ENCODE data around the gene ARF4. TPM values are rescaled to one million over a fixed set of nuclear protein-coding genes. Genes with fewer than 3 reads are reported as not detected.

Gene ARF4
- total RNA-seq: 100 to 1,000 TPM; 112 to 283 (median 169) TPM
- 100 to 1,000 TPM in 2 of 3 donors, 10 to 100 TPM in 1; 67.2 to 443 (median 147) TPM for polyA plus RNA-seq
- long read RNA-seq, donor 1, transcript ARF4-201 (6 exons, 1,660 nt): major isoform, 116 of 116 reads
- long read RNA-seq, donor 1, partial matches to known transcripts: 0 of 116 reads
- long read RNA-seq, donor 1, other reads (novel, unspliced or antisense): 0 of 116 reads
- long read RNA-seq, donor 2, transcript ARF4-201 (6 exons, 1,660 nt): major isoform, 79 of 80 reads
- long read RNA-seq, donor 2, partial matches to known transcripts: 0 of 80 reads
- long read RNA-seq, donor 2, other reads (novel, unspliced or antisense): 0 of 80 reads
- long read RNA-seq, donor 3, transcript ARF4-201 (6 exons, 1,660 nt): major isoform, 98 of 99 reads
- long read RNA-seq, donor 3, partial matches to known transcripts: 0 of 99 reads
- long read RNA-seq, donor 3, other reads (novel, unspliced or antisense): 0 of 99 reads
- long read RNA-seq, donor 4, transcript ARF4-201 (6 exons, 1,660 nt): major isoform, 126 of 137 reads
- long read RNA-seq, donor 4, partial matches to known transcripts: 2 of 137 reads
- long read RNA-seq, donor 4, other reads (novel, unspliced or antisense): 6 of 137 reads
- long read RNA-seq, donor 5, transcript ARF4-201 (6 exons, 1,660 nt): major isoform, 169 of 173 reads
- long read RNA-seq, donor 5, partial matches to known transcripts: 2 of 173 reads
- long read RNA-seq, donor 5, other reads (novel, unspliced or antisense): 1 of 173 reads
- long read RNA-seq, donor 6, transcript ARF4-201 (6 exons, 1,660 nt): major isoform, 76 of 80 reads
- long read RNA-seq, donor 6, partial matches to known transcripts: 0 of 80 reads
- long read RNA-seq, donor 6, other reads (novel, unspliced or antisense): 2 of 80 reads
- long read RNA-seq, donor 7, transcript ARF4-201 (6 exons, 1,660 nt): major isoform, 40 of 40 reads
- long read RNA-seq, donor 7, partial matches to known transcripts: 0 of 40 reads
- long read RNA-seq, donor 7, other reads (novel, unspliced or antisense): 0 of 40 reads
- long read RNA-seq, donor 8, transcript ARF4-201 (6 exons, 1,660 nt): major isoform, 147 of 147 reads
- long read RNA-seq, donor 8, partial matches to known transcripts: 0 of 147 reads
- long read RNA-seq, donor 8, other reads (novel, unspliced or antisense): 0 of 147 reads
- long read RNA-seq, donor 9, transcript ARF4-201 (6 exons, 1,660 nt): major isoform, 85 of 86 reads
- long read RNA-seq, donor 9, partial matches to known transcripts: 0 of 86 reads
- long read RNA-seq, donor 9, other reads (novel, unspliced or antisense): 0 of 86 reads
- long read RNA-seq, donor 10, transcript ARF4-201 (6 exons, 1,660 nt): major isoform, 47 of 59 reads
- long read RNA-seq, donor 10, partial matches to known transcripts: 11 of 59 reads
- long read RNA-seq, donor 10, other reads (novel, unspliced or antisense): 0 of 59 reads

DNA sequence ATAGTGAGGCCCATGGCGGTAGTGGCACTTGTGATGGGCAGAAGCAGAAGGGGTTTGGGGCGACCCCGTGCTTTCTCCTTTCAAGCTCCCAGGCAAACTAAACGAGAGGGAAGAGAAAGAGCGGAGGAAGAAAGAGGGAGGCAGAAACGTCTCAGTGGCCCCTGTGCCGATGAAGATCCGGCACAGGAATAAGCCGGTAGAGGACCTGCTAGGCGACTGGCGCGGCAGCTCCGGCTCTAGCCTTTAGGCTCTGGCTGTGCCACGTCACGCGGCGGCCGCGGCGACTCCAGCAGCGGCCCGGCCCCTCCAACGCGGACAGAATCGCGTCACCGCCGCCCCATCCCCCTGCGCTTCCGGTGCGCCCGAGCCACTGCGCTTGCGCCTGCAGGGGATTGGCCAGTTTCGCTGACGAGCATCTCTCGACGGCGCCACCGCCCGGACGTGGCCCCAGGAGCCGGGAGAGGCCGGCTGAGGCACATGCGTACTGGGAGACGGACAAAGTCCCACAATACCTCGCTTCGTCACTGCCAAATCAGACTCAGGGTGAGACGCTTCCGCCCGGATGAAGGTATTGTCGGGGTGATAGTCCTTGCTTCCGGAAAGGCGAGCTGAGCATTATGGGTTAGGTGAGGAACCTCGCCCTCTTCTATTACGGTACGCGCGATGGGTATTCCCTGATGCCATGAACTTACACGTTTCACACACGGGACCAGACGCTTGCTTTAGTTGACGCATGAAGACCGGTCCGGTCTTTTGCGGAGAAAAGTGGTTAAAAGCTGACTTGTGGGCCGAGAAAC, at the start of gene ARF4:
Gene ARF4, minus strand, starts transcription at position 218 of the 797 bp plus-strand sequence. Its CDS starts 204 bp downstream, at position 14.
- intact Hi-C loops (cut with DNase I): loop anchor here in 1 of 2 donors (5.0 kb wide), 1 partner anchor 40 kb away; the partner anchor contains the start of gene PDE12
- Histone ChIP-seq H3K27me3 (no peaks in the 10 kb centered on the region), H3K4me3 (peak within 1 kb of the TSS; percentile 48 to 96 (median 72)), H3K9me3 (replicated peaks in 1 of 3) (no peaks in the 10 kb centered on the region), H3K4me1 (replicated peaks in 1 of 2) (peaks cover 44 to 51% of the 10 kb centered on the region in 2 donors), H3K36me3 (replicated peaks in 1 of 2) (no peaks in the 10 kb centered on the region), H3K27ac (peak within 1 kb of the TSS; percentile 96 to 100 (median 98))
- WGBS, 4 donors: 0 to 1% (median 0%) methylated on average over 17 to 67 of the region's 67 CpGs
- peak; percentile 99 to 100 (median 99) for DNase-seq
- TF ChIP-seq, protein P1, sequence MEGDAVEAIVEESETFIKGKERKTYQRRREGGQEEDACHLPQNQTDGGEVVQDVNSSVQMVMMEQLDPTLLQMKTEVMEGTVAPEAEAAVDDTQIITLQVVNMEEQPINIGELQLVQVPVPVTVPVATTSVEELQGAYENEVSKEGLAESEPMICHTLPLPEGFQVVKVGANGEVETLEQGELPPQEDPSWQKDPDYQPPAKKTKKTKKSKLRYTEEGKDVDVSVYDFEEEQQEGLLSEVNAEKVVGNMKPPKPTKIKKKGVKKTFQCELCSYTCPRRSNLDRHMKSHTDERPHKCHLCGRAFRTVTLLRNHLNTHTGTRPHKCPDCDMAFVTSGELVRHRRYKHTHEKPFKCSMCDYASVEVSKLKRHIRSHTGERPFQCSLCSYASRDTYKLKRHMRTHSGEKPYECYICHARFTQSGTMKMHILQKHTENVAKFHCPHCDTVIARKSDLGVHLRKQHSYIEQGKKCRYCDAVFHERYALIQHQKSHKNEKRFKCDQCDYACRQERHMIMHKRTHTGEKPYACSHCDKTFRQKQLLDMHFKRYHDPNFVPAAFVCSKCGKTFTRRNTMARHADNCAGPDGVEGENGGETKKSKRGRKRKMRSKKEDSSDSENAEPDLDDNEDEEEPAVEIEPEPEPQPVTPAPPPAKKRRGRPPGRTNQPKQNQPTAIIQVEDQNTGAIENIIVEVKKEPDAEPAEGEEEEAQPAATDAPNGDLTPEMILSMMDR (IDR thresholded peaks at IDR 0.05): peak in 1 of 6 experiments; percentile 8
- peak; percentile 99 to 100 for TF ChIP-seq POLR2A (IDR thresholded peaks at IDR 0.05)

DNA sequence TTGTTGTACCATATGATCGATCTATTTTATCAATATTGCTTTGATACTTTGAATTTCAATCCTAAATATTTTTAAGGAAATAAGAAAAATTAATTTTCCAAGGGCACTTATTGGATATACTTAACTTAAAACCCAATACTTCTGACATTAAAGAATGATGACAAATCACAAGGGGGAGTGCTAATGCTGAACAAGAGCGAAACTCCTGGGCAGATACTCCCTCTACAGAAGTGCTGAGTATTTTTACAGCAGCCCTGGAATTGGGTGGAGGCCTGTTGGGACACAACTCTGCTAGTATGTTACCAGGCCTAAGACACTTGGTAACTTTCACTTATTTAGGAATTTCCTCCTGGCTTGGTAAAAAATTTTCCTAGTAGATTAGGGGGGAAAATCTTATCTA, 49.6 kb upstream of the ARF4 start:
- WGBS, 4 donors: 74 to 86% (median 82%) methylated on average over 2 of the region's 2 CpGs
- no peaks in the 10 kb centered on the region for H3K27me3 ChIP-seq
- no peak for TF ChIP-seq POLR2A (IDR thresholded peaks at IDR 0.05)
- TF ChIP-seq, protein P1 (IDR thresholded peaks at IDR 0.05): peak in 2 of 6 experiments; percentile 6 to 12
- no peaks in the 10 kb centered on the region for H3K4me1 ChIP-seq (replicated peaks in 1 of 2)
- DNase-seq: peak in 1 of 7 donors; percentile 8
- H3K36me3 ChIP-seq (replicated peaks in 1 of 2): peaks cover 0 to 36% of the 10 kb centered on the region in 2 donors
- H3K27ac ChIP-seq: no peak overlapping the region
- H3K4me3 ChIP-seq: no peak overlapping the region
- intact Hi-C loops (cut with DNase I): no loop called here
- no peaks in the 10 kb centered on the region for H3K9me3 ChIP-seq (replicated peaks in 1 of 3)

DNA sequence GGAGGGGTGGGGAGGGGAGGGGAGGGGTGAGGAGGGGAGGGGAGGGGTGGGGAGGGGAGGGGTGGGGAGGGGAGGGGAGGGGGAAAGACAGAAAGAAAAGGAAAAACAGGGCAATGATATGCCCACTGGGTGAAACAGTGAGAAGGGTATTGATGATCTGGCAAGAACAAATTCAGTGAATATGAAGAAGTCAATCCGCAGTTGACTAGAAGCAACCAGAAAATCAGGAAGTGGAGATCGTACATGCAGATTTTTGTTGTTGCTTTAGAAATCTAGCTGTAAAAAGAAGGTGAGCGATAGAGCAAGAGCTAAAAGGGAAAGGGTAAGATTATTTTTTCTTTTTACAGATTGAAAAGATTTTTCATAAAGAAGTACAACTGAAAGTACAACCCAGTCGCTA, 47.6 kb upstream of the ARF4 start:
- Histone ChIP-seq H3K27me3 (no peaks in the 10 kb centered on the region), H3K4me3 (no peak overlapping the region), H3K36me3 (replicated peaks in 1 of 2) (peaks cover 0 to 52% of the 10 kb centered on the region in 2 donors), H3K9me3 (replicated peaks in 1 of 3) (no peaks in the 10 kb centered on the region), H3K27ac (no peak overlapping the region), H3K4me1 (replicated peaks in 1 of 2) (no peaks in the 10 kb centered on the region)
- 89 to 95% (median 93%) methylated on average over 4 of the region's 4 CpGs for WGBS, 4 donors
- intact Hi-C loops (cut with DNase I): no loop called here
- TF ChIP-seq POLR2A (IDR thresholded peaks at IDR 0.05): no peak
- TF ChIP-seq, protein P1 (IDR thresholded peaks at IDR 0.05): no peak
- DNase-seq: no peak

Measured in adrenal gland (tissue), 19 donors.